ENCODE data around the gene CDIPT. TPM values are rescaled to one million over a fixed set of nuclear protein-coding genes. Genes with fewer than 3 reads are reported as not detected.
A peak's percentile ranks its signal among the peaks of the same experiment; 100 is the strongest.

CDIPT gene
- polyA plus RNA-seq, 1 donor from 2014 or later, result 95.6 TPM

- H3K27me3 ChIP-seq (ENCODE audit: insufficient read depth, low read depth, low read length), result no peaks in the 10 kb centered on the region
- no peaks in the 10 kb centered on the region for H3K9me3 ChIP-seq (ENCODE audit: low read length)
- no peaks in the 10 kb centered on the region for H4K20me1 ChIP-seq (ENCODE audit: insufficient read depth)
- no peak overlapping the region for H3K4me2 ChIP-seq (ENCODE audit: low read length)
- H2AFZ ChIP-seq (ENCODE audit: low read depth, low read length), result no peak overlapping the region
- H3K9ac ChIP-seq (ENCODE audit: low read length), result no peak overlapping the region
- no peaks in the 10 kb centered on the region for H3F3A ChIP-seq (ENCODE audit: insufficient read depth, low read length, poor library complexity, severe bottlenecking)
- H3K4me3 ChIP-seq (ENCODE audit: low read length), result no peak overlapping the region
- H3K27ac ChIP-seq (ENCODE audit: low read length), result no peak overlapping the region
- TF ChIP-seq SMC3 (conservative IDR thresholded peaks at IDR 0.05; ENCODE audit: poor library complexity) (peak; percentile 24), EP300 (conservative IDR thresholded peaks at IDR 0.05; ENCODE audit: poor library complexity, severe bottlenecking) (no peak), CTCF (IDR thresholded peaks at IDR 0.05; ENCODE audit: poor library complexity, severe bottlenecking) (peak; percentile 33), TAF1 (IDR thresholded peaks at IDR 0.05; ENCODE audit: low read depth) (no peak)
- no peaks in the 10 kb centered on the region for H3K79me2 ChIP-seq (replicated peaks; ENCODE audit: insufficient read depth, low read length)
- no peaks in the 10 kb centered on the region for H3K9me2 ChIP-seq (ENCODE audit: insufficient read depth, low read length)
- H3K36me3 ChIP-seq (ENCODE audit: insufficient read depth, low read length), result no peaks in the 10 kb centered on the region
These were observed 14.4 kb downstream of the CDIPT start for GRCh38 chr16:29848420-29849297.

GRCh38 chr16:29845656-29846055 lies 17.4 kb downstream of the CDIPT start:
- Histone ChIP-seq H3F3A (ENCODE audit: insufficient read depth, low read length, poor library complexity, severe bottlenecking) (no peaks in the 10 kb centered on the region), H3K27me3 (ENCODE audit: insufficient read depth, low read depth, low read length) (no peaks in the 10 kb centered on the region), H3K79me2 (replicated peaks; ENCODE audit: insufficient read depth, low read length) (no peaks in the 10 kb centered on the region), H2AFZ (ENCODE audit: low read depth, low read length) (no peak overlapping the region), H3K36me3 (ENCODE audit: insufficient read depth, low read length) (no peaks in the 10 kb centered on the region), H3K9me3 (ENCODE audit: low read length) (no peaks in the 10 kb centered on the region), H3K4me3 (ENCODE audit: low read length) (no peak overlapping the region), H3K9me2 (ENCODE audit: insufficient read depth, low read length) (no peaks in the 10 kb centered on the region), H3K27ac (ENCODE audit: low read length) (no peak overlapping the region), H3K9ac (ENCODE audit: low read length) (no peak overlapping the region), H3K4me2 (ENCODE audit: low read length) (no peak overlapping the region), H4K20me1 (ENCODE audit: insufficient read depth) (no peaks in the 10 kb centered on the region)
- TF ChIP-seq MXI1 (conservative IDR thresholded peaks at IDR 0.05; ENCODE audit: poor library complexity, severe bottlenecking) (no peak), TAF1 (IDR thresholded peaks at IDR 0.05; ENCODE audit: low read depth) (no peak), CTCF (IDR thresholded peaks at IDR 0.05; ENCODE audit: poor library complexity, severe bottlenecking) (no peak), EP300 (conservative IDR thresholded peaks at IDR 0.05; ENCODE audit: poor library complexity, severe bottlenecking) (no peak), EZH2 (IDR thresholded peaks at IDR 0.05; ENCODE audit: borderline replicate concordance, insufficient read depth, low read length, poor library complexity, severe bottlenecking) (no peak), RAD21 (conservative IDR thresholded peaks at IDR 0.05) (no peak), POLR2AphosphoS5 (IDR thresholded peaks at IDR 0.05) (no peak), SMC3 (conservative IDR thresholded peaks at IDR 0.05; ENCODE audit: poor library complexity) (no peak), REST (IDR thresholded peaks at IDR 0.05; ENCODE audit: borderline replicate concordance) (no peak)
